Brain microvascular endothelial cell (primary cell): ENCODE results near the gene PPP2R2C.

Source experiments
- DNase-seq: peaks from one replicate; pipeline ENCODE4 v3.0.0-alpha.2; 2020
- H3K27ac ChIP-seq: fragments of 250-450 bp; sonication (Bioruptor Pico); 2 replicates; pipeline ENCODE4 v1.5.1; 2020; ENCODE audit warnings: mild to moderate bottlenecking, moderate library complexity
- H3K27me3 ChIP-seq: fragments of 250-450 bp; sonication (Bioruptor Pico); replicated peaks from 2 replicates; pipeline ENCODE4 v1.5.1; 2020; ENCODE audit warnings: mild to moderate bottlenecking
- H3K36me3 ChIP-seq: fragments of 250-450 bp; sonication (Bioruptor Pico); replicated peaks from 2 replicates; pipeline ENCODE4 v1.5.1; 2020; ENCODE audit warnings: mild to moderate bottlenecking
- H3K4me3 ChIP-seq: 2 replicates; pipeline ENCODE4 v1.5.1; 2011; ENCODE audit warnings: low read depth, mild to moderate bottlenecking, control low read depth, low read length, moderate library complexity
- in situ Hi-C: cut with HindIII; loops from 2 replicates; pipeline ENCODE4 v1.10.0; 2017; ENCODE audit warnings: low sequenced_read_pairs, low pct_ligation_motif_present
- TF ChIP-seq, protein P1 (sequence below): IDR thresholded peaks from 2 replicates; pipeline ENCODE4 v1.5.1; 2011; ENCODE audit warnings: low read depth, mild to moderate bottlenecking, moderate library complexity, low read length, control low read depth, inconsistent platforms; ENCODE audit errors: missing control alignments

The PPP2R2C gene

DNA sequence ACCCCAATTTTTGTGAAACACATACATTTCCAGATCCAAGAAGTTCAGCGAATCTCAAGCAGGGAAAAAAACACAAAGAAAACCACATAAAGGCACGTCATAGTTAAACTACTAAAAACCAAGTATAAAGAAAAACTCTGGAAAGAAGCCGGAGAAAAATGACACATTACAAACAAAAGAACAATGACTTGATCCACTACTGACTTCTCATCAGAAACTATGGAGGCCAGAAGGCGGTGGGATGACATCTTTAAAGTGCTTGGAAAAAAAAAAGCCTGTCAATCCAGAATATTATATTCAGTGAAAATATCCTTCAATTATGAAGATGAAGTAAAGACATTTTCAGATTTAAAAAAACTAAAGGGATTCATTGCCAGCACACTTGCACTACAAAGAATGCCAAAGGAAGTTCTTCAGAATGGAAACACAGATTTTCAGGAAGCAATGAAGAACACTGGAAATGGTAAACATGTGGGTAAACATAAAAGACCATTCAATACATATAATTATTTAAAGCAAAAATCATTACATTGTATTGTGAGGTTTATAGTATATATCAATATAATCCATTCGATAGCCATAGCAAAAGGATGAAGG, 32.6 kb upstream of the PPP2R2C start:
- DNase-seq, result no peak
- TF ChIP-seq, protein P1, sequence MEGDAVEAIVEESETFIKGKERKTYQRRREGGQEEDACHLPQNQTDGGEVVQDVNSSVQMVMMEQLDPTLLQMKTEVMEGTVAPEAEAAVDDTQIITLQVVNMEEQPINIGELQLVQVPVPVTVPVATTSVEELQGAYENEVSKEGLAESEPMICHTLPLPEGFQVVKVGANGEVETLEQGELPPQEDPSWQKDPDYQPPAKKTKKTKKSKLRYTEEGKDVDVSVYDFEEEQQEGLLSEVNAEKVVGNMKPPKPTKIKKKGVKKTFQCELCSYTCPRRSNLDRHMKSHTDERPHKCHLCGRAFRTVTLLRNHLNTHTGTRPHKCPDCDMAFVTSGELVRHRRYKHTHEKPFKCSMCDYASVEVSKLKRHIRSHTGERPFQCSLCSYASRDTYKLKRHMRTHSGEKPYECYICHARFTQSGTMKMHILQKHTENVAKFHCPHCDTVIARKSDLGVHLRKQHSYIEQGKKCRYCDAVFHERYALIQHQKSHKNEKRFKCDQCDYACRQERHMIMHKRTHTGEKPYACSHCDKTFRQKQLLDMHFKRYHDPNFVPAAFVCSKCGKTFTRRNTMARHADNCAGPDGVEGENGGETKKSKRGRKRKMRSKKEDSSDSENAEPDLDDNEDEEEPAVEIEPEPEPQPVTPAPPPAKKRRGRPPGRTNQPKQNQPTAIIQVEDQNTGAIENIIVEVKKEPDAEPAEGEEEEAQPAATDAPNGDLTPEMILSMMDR, result no peak
- Histone ChIP-seq H3K27me3 (no peaks in the 10 kb centered on the region), H3K36me3 (no peaks in the 10 kb centered on the region), H3K27ac (no peak overlapping the region), H3K4me3 (no peak overlapping the region)
- in situ Hi-C loops, result no loop called here

DNA sequence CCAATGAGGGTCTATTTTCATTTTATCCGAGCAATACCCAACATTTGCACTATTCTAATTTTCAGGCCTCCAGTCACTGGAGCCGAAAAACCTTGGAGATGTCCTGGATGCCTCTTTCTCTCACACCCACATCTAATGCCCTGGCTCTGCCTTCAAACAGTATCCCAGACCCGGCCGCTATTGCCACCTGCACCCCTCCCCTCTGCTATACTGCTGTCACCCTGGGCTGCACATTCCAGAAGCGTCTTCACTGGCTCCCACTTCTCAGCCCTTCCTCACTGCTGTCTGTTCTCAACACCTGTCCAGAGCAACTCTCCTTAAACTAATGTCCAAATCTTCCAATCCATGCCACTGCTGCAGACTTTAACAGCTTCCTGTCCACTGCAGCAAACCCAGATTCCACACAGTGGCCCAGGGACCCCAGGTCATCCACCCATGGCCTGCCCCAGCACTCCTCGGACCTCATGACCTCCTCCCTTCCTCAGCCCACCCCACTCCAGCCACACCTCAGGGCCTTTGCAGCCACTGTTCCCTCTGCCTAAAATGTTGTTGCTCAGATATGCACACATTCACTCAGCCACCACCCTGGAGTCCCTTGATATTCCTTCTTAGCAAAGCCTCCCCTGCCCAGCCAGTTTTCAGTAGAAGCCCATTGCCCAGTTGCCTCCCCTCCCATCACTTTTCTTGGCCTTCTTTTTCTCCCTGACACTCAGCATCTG, 30.5 kb upstream of the PPP2R2C start:
- TF ChIP-seq, protein P1, result no peak

DNA sequence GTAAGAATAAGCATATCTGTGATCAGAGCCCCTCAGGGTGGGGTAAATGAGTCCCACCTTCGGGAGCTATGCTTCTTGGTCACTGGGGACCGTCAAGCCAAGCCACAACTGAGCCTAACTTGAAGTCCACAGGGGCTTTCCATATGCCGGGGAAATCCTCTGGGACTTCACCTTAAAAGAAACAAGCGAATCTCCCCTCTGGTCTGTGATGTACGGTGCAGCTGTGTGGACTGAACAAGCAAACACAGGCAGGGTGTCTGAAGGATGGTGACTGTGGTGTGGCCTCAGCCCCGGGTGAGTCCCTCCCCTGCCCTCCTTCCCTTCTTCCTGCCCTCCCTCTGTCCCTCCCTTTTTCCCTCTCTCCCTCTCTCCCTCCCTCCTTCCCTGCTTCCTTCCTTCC, 29.7 kb upstream of the PPP2R2C start:
- no peaks in the 10 kb centered on the region for H3K36me3 ChIP-seq
- in situ Hi-C loops, result no loop called here
- TF ChIP-seq, protein P1, result no peak
- no peak overlapping the region for H3K27ac ChIP-seq
- H3K4me3 ChIP-seq, result no peak overlapping the region
- no peaks in the 10 kb centered on the region for H3K27me3 ChIP-seq
- DNase-seq, result no peak

More for the DNA sequence above, 30.5 kb upstream of the PPP2R2C start:
- in situ Hi-C loops, result no loop called here
- no peak for DNase-seq
- H3K27ac ChIP-seq, result no peak overlapping the region
- H3K36me3 ChIP-seq, result no peaks in the 10 kb centered on the region
- no peaks in the 10 kb centered on the region for H3K27me3 ChIP-seq
- H3K4me3 ChIP-seq, result no peak overlapping the region

DNA sequence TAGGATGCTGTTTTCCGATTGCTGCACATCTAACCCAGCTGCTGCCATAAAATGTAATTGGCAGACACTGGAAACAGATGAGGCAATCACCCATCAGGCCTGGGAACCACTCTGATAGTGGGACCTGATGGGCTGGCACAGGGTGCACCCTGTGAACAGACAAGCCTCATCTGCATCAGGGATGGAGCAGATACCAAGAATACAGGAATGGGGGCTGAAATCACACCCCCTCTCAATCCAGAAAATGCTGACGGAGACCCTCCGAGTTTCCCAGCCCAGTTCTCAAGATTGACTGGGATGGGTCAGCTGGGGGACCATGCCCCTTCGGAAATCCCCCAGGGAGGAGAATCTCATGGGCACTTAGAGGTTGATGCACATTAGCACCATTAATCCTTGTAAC, 28.8 kb upstream of the PPP2R2C start:
- H3K27me3 ChIP-seq, result no peaks in the 10 kb centered on the region
- H3K4me3 ChIP-seq, result no peak overlapping the region
- no peak for DNase-seq
- H3K36me3 ChIP-seq, result no peaks in the 10 kb centered on the region
- H3K27ac ChIP-seq, result no peak overlapping the region
- in situ Hi-C loops, result no loop called here
- TF ChIP-seq, protein P1, result no peak

DNA sequence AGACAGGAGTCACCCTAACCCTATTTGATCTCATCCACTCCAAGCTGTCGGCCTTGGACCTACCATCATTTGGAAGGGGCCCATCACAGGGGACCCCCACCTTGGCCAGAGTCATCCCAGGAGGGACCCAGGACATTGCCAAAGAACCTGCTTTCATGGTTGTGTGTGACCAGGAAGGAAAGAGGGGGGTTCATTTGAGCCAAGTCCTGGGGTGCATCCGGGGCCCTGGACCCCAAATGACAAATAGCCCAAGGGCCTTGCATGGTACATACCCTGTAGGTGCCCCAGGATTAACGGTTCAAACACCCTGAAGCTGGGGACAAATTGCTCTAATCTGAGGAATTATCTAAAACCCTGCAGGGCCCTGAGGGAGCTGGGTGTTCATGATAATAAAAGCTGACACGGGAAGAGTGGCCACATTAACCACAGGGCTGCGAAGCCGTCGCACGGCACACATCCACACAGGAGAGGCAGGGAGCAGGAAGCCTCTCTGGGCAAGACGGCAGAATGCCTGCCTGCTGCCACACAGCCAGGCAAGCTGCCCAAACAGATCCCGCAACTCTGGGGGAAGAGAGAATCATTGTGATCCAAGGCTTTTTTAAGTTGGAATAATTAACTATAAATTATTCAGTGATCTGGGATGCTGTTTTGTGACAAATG, 28.2 kb upstream of the PPP2R2C start:
- no peak for DNase-seq
- Histone ChIP-seq H3K27me3 (no peaks in the 10 kb centered on the region), H3K36me3 (no peaks in the 10 kb centered on the region), H3K27ac (no peak overlapping the region), H3K4me3 (no peak overlapping the region)
- TF ChIP-seq, protein P1, result no peak
- in situ Hi-C loops, result no loop called here

DNA sequence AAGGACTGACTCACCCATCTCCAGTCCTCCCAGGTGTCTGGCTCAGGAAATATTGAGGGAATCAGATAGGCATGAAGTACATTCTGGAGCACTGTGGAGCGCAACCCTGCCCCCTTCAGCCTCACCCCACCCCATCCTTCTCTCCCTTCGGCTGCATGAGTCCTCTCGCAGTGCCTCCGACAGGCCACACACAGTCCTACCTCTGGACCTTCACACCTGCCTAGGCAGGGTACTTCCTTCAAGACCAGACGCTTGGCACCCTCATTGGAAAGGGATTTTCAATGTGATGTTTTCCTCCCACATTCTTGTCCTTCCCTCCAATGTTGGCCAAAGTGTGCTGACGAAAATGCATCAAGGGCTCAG, 26.8 kb upstream of the PPP2R2C start:
- H3K4me3 ChIP-seq, result no peak overlapping the region
- H3K27me3 ChIP-seq, result no peaks in the 10 kb centered on the region
- TF ChIP-seq, protein P1, result no peak
- no peak for DNase-seq
- in situ Hi-C loops, result no loop called here
- no peaks in the 10 kb centered on the region for H3K36me3 ChIP-seq
- no peak overlapping the region for H3K27ac ChIP-seq
